HCT116 (cell line): ENCODE results near the gene TTYH2. TPM values are rescaled to one million over a fixed set of nuclear protein-coding genes. Genes with fewer than 3 reads are reported as not detected.

Experiments
- ATAC-seq: fragments of 200-7000 bp; cut with Tn5 transposase; 2 replicates; pipeline ENCODE4 v1.9.1; 2020; ENCODE audit warnings: mild to moderate bottlenecking, moderate library complexity
- BruUV-seq: library from RNA; stranded (reverse); fragments of 400-500 nt; replicated peaks from 2 replicates; lab custom pipeline; 2021; lab: Mats Ljungman, UMichigan
- CTCF ChIA-PET: fragments of 300-600 bp; sonication (Branson Sonifier 250); formaldehyde crosslinking; loops from one replicate; lab custom pipeline; 2021; ENCODE audit warnings: antibody characterized with exemption; lab: Charles Lee
- POLR2A ChIA-PET: fragments of 300-600, 350-600 bp; sonication (Branson Sonifier 250); formaldehyde crosslinking; loops from one replicate; lab custom pipeline; 2021; ENCODE audit warnings: antibody characterized with exemption; lab: Charles Lee
- RAD21 ChIA-PET, 2 experiments: fragments of 300-600 bp; sonication (Branson Sonifier 250); formaldehyde crosslinking; loops; one replicate each; lab custom pipeline; 2023; ENCODE audit warnings: low total read pairs in 2 of 2; ENCODE audit not compliant: uncharacterized antibody in 2 of 2, unreplicated experiment in 2 of 2, low non-redundant PET in 1 of 2; lab: Charles Lee
- DNase-seq: peaks from one replicate; pipeline ENCODE4 v3.0.0-alpha.2; 2010; ENCODE audit warnings: low read depth, low spot score
- H2AFZ ChIP-seq: fragments of 200-600 bp; shearing (Covaris generic), sonication (generic); 2 replicates; pipeline ENCODE4 v1.6.1; 2017; ENCODE audit warnings: low read depth, mixed run types, mixed read lengths, antibody characterized with exemption, low read length; ENCODE audit not compliant: poor library complexity, severe bottlenecking
- H3K27ac ChIP-seq: 2 replicates; pipeline ENCODE4 v1.5.1; 2012; ENCODE audit warnings: low read depth, low read length
- H3K27me3 ChIP-seq: fragments of 200-600 bp; sonication (generic); 2 replicates; pipeline ENCODE4 v1.6.1; 2016; ENCODE audit warnings: mixed run types, low read length, mixed read lengths; ENCODE audit not compliant: insufficient read depth
- H3K36me3 ChIP-seq, 2 experiments: fragments of 200-500 bp in 1 of 2; fragments of 200-600 bp in 1 of 2; sonication (Bioruptor generic) in 1 of 2; sonication (generic) in 1 of 2; 2 replicates each; pipeline versions ENCODE4 v1.5.1 to v1.6.1; 2014 to 2016; ENCODE audit warnings: low read length in 2 of 2, inconsistent platforms in 1 of 2, mixed read lengths in 1 of 2, mixed run types in 1 of 2; ENCODE audit not compliant: insufficient read depth in 2 of 2, control insufficient read depth in 1 of 2
- H3K4me1 ChIP-seq, 2 experiments: fragments of 200-600 bp in 1 of 2; sonication (generic) in 1 of 2; 2 replicates each; pipeline versions ENCODE4 v1.5.1 to v1.6.1; 2012 to 2017; ENCODE audit warnings: low read length in 2 of 2, inconsistent platforms in 1 of 2, mild to moderate bottlenecking in 1 of 2, mixed read lengths in 1 of 2, mixed run types in 1 of 2, moderate library complexity in 1 of 2; ENCODE audit not compliant: insufficient read depth in 2 of 2, control insufficient read depth in 1 of 2
- H3K4me2 ChIP-seq: fragments of 200-600 bp; sonication (generic); 2 replicates; pipeline ENCODE4 v1.6.1; 2017; ENCODE audit warnings: mixed run types, low read length, mixed read lengths
- H3K4me3 ChIP-seq, 2 experiments: fragments of 200-600 bp in 1 of 2; sonication (generic) in 1 of 2; replicated peaks in 1 of 2; 2 replicates each; pipeline ENCODE4 v1.5.1; 2011 to 2016; ENCODE audit warnings: low read length in 2 of 2, control low read depth in 1 of 2, low read depth in 1 of 2, mild to moderate bottlenecking in 1 of 2, mixed read lengths in 1 of 2, mixed run types in 1 of 2
- H3K79me2 ChIP-seq: fragments of 200-600 bp; sonication (generic); 2 replicates; pipeline ENCODE4 v1.6.1; 2017; ENCODE audit warnings: mild to moderate bottlenecking, mixed run types, low read length, moderate library complexity, mixed read lengths; ENCODE audit not compliant: insufficient read depth
- H3K9ac ChIP-seq: fragments of 200-600 bp; sonication (generic); 2 replicates; pipeline ENCODE4 v1.6.1; 2016; ENCODE audit warnings: low read length, mixed read lengths
- H3K9me2 ChIP-seq: fragments of 200-600 bp; sonication (generic), shearing (Covaris generic); 2 replicates; pipeline ENCODE4 v1.6.1; 2017; ENCODE audit warnings: mixed run types, mild to moderate bottlenecking, moderate library complexity; ENCODE audit not compliant: insufficient read depth
- H3K9me3 ChIP-seq, 2 experiments: fragments of 200-500 bp in 1 of 2; fragments of 200-600 bp in 1 of 2; sonication (Bioruptor generic) in 1 of 2; sonication (generic) in 1 of 2; 2 replicates each; pipeline ENCODE4 v1.6.1; 2014 to 2017; ENCODE audit warnings: low read length in 2 of 2, mixed read lengths in 2 of 2, inconsistent platforms in 1 of 2, low read depth in 1 of 2, mild to moderate bottlenecking in 1 of 2, mixed run types in 1 of 2, moderate library complexity in 1 of 2; ENCODE audit not compliant: control insufficient read depth in 1 of 2, insufficient read depth in 1 of 2
- H4K20me1 ChIP-seq: fragments of 200-600 bp; sonication (generic), shearing (Covaris generic); 2 replicates; pipeline ENCODE4 v1.6.1; 2017; ENCODE audit warnings: mixed run types, mild to moderate bottlenecking, moderate library complexity; ENCODE audit not compliant: insufficient read depth
- EZH2phosphoT487 ChIP-seq: fragments of 200-600 bp; IDR thresholded peaks from 2 replicates; pipeline ENCODE4 v1.6.1; 2018; ENCODE audit warnings: antibody characterized with exemption, borderline replicate concordance
- SIN3A ChIP-seq: IDR thresholded peaks from 2 replicates; pipeline ENCODE4 v1.6.1; 2012; ENCODE audit warnings: low read depth
- intact Hi-C: fragments of 100-400 bp; cut with micrococcal nuclease; formaldehyde crosslinking; loops from 2 replicates; pipeline ENCODE4 v1.10.0; 2022
- total RNA-seq: library from RNA; stranded (reverse); gene quantifications from one replicate; pipeline ENCODE4 v1.2.1, GENCODE V29; 2021; ENCODE audit not compliant: unreplicated experiment
- TF ChIP-seq, protein P1 (sequence below), 3 experiments: fragments of 200-600 bp in 1 of 3; sonication (generic) in 1 of 3; IDR thresholded peaks in 2 of 3; conservative IDR thresholded peaks in 1 of 3; 2 replicates each; pipeline ENCODE4 v1.5.1; 2012 to 2017; ENCODE audit warnings: low read depth in 2 of 3, low read length in 2 of 3, antibody characterized with exemption in 1 of 3, borderline replicate concordance in 1 of 3, control low read depth in 1 of 3, mild to moderate bottlenecking in 1 of 3, mixed read lengths in 1 of 3, mixed run types in 1 of 3, moderate library complexity in 1 of 3; ENCODE audit not compliant: insufficient read depth in 1 of 3

The TTYH2 gene
- total RNA-seq, 1 experiment from 2014 or later, result 10.8 TPM

- H3K4me3 ChIP-seq, result peak overlapping the region; percentile 75 to 77
- no peak for DNase-seq
- no peak for TF ChIP-seq EZH2phosphoT487
- TF ChIP-seq, protein P1, sequence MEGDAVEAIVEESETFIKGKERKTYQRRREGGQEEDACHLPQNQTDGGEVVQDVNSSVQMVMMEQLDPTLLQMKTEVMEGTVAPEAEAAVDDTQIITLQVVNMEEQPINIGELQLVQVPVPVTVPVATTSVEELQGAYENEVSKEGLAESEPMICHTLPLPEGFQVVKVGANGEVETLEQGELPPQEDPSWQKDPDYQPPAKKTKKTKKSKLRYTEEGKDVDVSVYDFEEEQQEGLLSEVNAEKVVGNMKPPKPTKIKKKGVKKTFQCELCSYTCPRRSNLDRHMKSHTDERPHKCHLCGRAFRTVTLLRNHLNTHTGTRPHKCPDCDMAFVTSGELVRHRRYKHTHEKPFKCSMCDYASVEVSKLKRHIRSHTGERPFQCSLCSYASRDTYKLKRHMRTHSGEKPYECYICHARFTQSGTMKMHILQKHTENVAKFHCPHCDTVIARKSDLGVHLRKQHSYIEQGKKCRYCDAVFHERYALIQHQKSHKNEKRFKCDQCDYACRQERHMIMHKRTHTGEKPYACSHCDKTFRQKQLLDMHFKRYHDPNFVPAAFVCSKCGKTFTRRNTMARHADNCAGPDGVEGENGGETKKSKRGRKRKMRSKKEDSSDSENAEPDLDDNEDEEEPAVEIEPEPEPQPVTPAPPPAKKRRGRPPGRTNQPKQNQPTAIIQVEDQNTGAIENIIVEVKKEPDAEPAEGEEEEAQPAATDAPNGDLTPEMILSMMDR (IDR thresholded peaks at IDR 0.05 in 2 of 3, conservative IDR thresholded peaks at IDR 0.05 in 1 of 3; ENCODE audit: borderline replicate concordance in 1 of 3, insufficient read depth in 1 of 3, low read depth in 2 of 3, low read length in 2 of 3), result no peak
- no peak for TF ChIP-seq SIN3A
- peak; percentile 33 for ATAC-seq
- POLR2A ChIA-PET, result interaction anchor here (0.8 to 1.6 kb wide), 4 partner anchors 8 to 12 kb away, joined by 3 to 16 read pairs (median 6); partner anchors contain the start of gene RPL38
- BruUV-seq, result no TSS peak
- peak overlapping the region; percentile 97 for H3K4me2 ChIP-seq
- H3K4me1 ChIP-seq, result peaks cover 25 to 63% of the 10 kb centered on the region in 2 experiments
- H2AFZ ChIP-seq, result peak overlapping the region; percentile 59
- H3K79me2 ChIP-seq, result peaks cover 27% of the 10 kb centered on the region
- peak overlapping the region; percentile 72 for H3K9ac ChIP-seq
- H3K9me3 ChIP-seq, result no peaks in the 10 kb centered on the region
- H3K36me3 ChIP-seq, result peaks cover 22 to 29% of the 10 kb centered on the region in 2 experiments; a peak in 3 of 4 replicates
- peaks cover 31% of the 10 kb centered on the region; the same call in 1 of the 2 replicates for H4K20me1 ChIP-seq
- intact Hi-C loops, result loop anchor here (5.0 kb wide), 3 partner anchors 140 to 320 kb away; partner anchors contain the start of gene CD300LB
- H3K27me3 ChIP-seq, result no peaks in the 10 kb centered on the region
- H3K9me2 ChIP-seq, result no peaks in the 10 kb centered on the region
- CTCF ChIA-PET, result interaction anchor here (0.7 to 3.4 kb wide), 9 partner anchors 9 to 321 kb away, joined by 3 to 25 read pairs (median 4); partner anchors contain the start of gene RPL38
- RAD21 ChIA-PET, result no interaction called here
- H3K27ac ChIP-seq, result peak overlapping the region; percentile 76
Observed at GRCh38 chr17:74212209-74212912, 1.0 kb upstream of the TTYH2 start.
